ENCODE measurements around the gene FANCC. TPM values are rescaled to one million over a fixed set of nuclear protein-coding genes. Genes with fewer than 3 reads are reported as not detected.
A peak's percentile ranks its signal among the peaks of the same experiment; 100 is the strongest.

FANCC gene
- total RNA-seq, 2 experiments from 2014 or later: 5.7 to 6.3 TPM

DNA sequence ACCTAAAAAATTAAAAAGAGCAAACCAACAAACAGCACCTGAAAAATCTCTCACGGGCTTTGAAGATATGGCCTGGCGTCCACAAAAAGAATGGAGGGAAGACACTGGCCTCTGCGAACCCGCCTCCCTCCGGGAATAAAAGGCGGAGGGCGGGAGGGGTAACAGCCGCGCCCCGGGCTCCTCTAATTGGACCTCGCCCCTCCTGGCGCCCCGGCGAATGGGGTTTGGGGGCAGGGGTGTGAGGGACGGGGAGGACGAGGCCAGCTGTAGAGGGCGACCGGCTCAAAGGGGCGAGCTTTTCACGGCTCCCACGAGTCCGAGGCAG is 753 bp downstream of the FANCC start:
- H3K27me3 Mint-ChIP-seq: peaks cover 10% of the 10 kb centered on the region
- Histone ChIP-seq H3K9me3 (ENCODE audit: control insufficient read depth in 1 of 2, insufficient read depth in 1 of 2, low read length in 2 of 2) (no peaks in the 10 kb centered on the region), H3K36me3 (ENCODE audit: insufficient read depth, low read length) (no peaks in the 10 kb centered on the region), H3K4me3 (ENCODE audit: low read length) (peak overlapping the region; percentile 96), H3K27me3 (ENCODE audit: control insufficient read depth in 1 of 2, insufficient read depth in 2 of 2, low read length in 2 of 2) (no peaks in the 10 kb centered on the region), H3K4me1 (ENCODE audit: insufficient read depth, low read length) (peaks cover 14% of the 10 kb centered on the region), H3K27ac (ENCODE audit: low read depth in 1 of 2, low read length in 2 of 2) (no peak overlapping the region)
- intact Hi-C loops (cut with DNase I, micrococcal nuclease): loop anchor here (2.0 to 10.0 kb wide), 4 partner anchors 176 to 590 kb away; partner anchors contain the start of genes AOPEP (in 1 of the 2) and ERCC6L2 (in 1 of the 2)
- H3K9me3 Mint-ChIP-seq: no peaks in the 10 kb centered on the region
- H3K4me3 Mint-ChIP-seq: peak overlapping the region; percentile 96
- H3K27ac Mint-ChIP-seq: peak overlapping the region; percentile 39
- ATAC-seq (ENCODE audit: poor library complexity) (peak; percentile 13), DNase-seq (peak in 1 of 14 experiments; percentile 4)
- TF ChIP-seq CTCF (IDR thresholded peaks at IDR 0.05): no peak
- ChIA-PET CTCF (no interaction called here), POLR2A (interaction anchor here (1.1 kb wide), 1 partner anchor 194 kb away, joined by 4 read pairs; no protein-coding TSS in a partner anchor)
- peaks cover 27% of the 10 kb centered on the region for H3K4me1 Mint-ChIP-seq (ENCODE audit: low read depth)
- H3K36me3 Mint-ChIP-seq (ENCODE audit: low read depth): peaks cover 7% of the 10 kb centered on the region

DNA sequence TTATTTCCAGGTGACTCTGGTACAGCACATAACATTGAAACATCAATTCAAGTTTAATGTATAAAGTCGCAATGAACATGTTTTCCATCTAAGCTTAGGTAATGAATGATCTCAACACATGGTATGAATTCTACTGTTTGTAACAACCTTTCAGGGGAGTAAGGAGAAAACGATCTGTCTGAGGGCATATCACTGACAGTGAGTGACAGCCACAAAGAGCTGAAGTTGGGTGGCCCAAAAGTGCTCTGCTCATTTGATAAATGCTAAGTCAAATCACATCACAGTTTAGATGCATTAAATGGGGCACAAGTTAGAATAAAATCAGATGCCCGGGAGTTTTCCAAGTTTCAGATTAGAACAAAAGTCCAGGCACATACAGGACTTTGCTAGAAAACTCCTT is 1.2 kb downstream of the FANCC start:
- Mint-ChIP-seq H3K4me3 (peak overlapping the region; percentile 96), H3K9me3 (no peaks in the 10 kb centered on the region), H3K4me1 (ENCODE audit: low read depth) (peaks cover 27% of the 10 kb centered on the region), H3K27me3 (peaks cover 10% of the 10 kb centered on the region), H3K27ac (peak overlapping the region; percentile 39), H3K36me3 (ENCODE audit: low read depth) (peaks cover 7% of the 10 kb centered on the region)
- no peak for TF ChIP-seq CTCF (IDR thresholded peaks at IDR 0.05)
- Histone ChIP-seq H3K27me3 (ENCODE audit: control insufficient read depth in 1 of 2, insufficient read depth in 2 of 2, low read length in 2 of 2) (no peaks in the 10 kb centered on the region), H3K36me3 (ENCODE audit: insufficient read depth, low read length) (no peaks in the 10 kb centered on the region), H3K9me3 (ENCODE audit: control insufficient read depth in 1 of 2, insufficient read depth in 1 of 2, low read length in 2 of 2) (no peaks in the 10 kb centered on the region), H3K4me3 (ENCODE audit: low read length) (peak overlapping the region; percentile 96), H3K27ac (ENCODE audit: low read depth in 1 of 2, low read length in 2 of 2) (no peak overlapping the region), H3K4me1 (ENCODE audit: insufficient read depth, low read length) (peaks cover 14% of the 10 kb centered on the region)
- CTCF ChIA-PET: no interaction called here
- ATAC-seq (ENCODE audit: poor library complexity) (no peak), DNase-seq (no peak)
- POLR2A ChIA-PET: interaction anchor here (1.1 kb wide), 1 partner anchor 194 kb away, joined by 4 read pairs; no protein-coding TSS in a partner anchor
- intact Hi-C loops (cut with DNase I, micrococcal nuclease): loop anchor here (2.0 to 10.0 kb wide), 4 partner anchors 176 to 589 kb away; partner anchors contain the start of genes AOPEP (in 1 of the 2) and ERCC6L2 (in 1 of the 2)

GRCh38 chr9:95315108-95315746 is 2.3 kb downstream of the FANCC start:
- POLR2A ChIA-PET: no interaction called here
- Mint-ChIP-seq H3K4me1 (ENCODE audit: low read depth) (peaks cover 27% of the 10 kb centered on the region), H3K36me3 (ENCODE audit: low read depth) (peaks cover 7% of the 10 kb centered on the region), H3K27ac (no peak overlapping the region), H3K4me3 (peak overlapping the region; percentile 35), H3K27me3 (peaks cover 10% of the 10 kb centered on the region), H3K9me3 (no peaks in the 10 kb centered on the region)
- CTCF ChIA-PET: no interaction called here
- H3K9me3 ChIP-seq (ENCODE audit: control insufficient read depth in 1 of 2, insufficient read depth in 1 of 2, low read length in 2 of 2): no peaks in the 10 kb centered on the region
- no peak for TF ChIP-seq CTCF (IDR thresholded peaks at IDR 0.05)
- ATAC-seq (ENCODE audit: poor library complexity) (no peak), DNase-seq (no peak)
- H3K4me1 ChIP-seq (ENCODE audit: insufficient read depth, low read length): peaks cover 14% of the 10 kb centered on the region
- intact Hi-C loops (cut with DNase I, micrococcal nuclease): loop anchor here (2.0 to 10.0 kb wide), 4 partner anchors 177 to 560 kb away; partner anchors contain the start of gene ERCC6L2 (in 1 of the 2)
- H3K27me3 ChIP-seq (ENCODE audit: control insufficient read depth in 1 of 2, insufficient read depth in 2 of 2, low read length in 2 of 2): no peaks in the 10 kb centered on the region
- H3K36me3 ChIP-seq (ENCODE audit: insufficient read depth, low read length): no peaks in the 10 kb centered on the region
- no peak overlapping the region for H3K4me3 ChIP-seq (ENCODE audit: low read length)
- H3K27ac ChIP-seq (ENCODE audit: low read depth in 1 of 2, low read length in 2 of 2): no peak overlapping the region
